NT2/D1 (cell line): ENCODE data around the gene ZC3HAV1L.

Experiments used
- SUZ12 ChIP-seq: IDR thresholded peaks from 2 replicates; pipeline ENCODE4 v1.6.1; 2011; ENCODE audit not compliant: insufficient read length, insufficient read depth; ENCODE audit errors: extremely low read depth
- YY1 ChIP-seq: IDR thresholded peaks from 2 replicates; pipeline ENCODE4 v1.6.1; 2011; ENCODE audit not compliant: insufficient read length, insufficient read depth
- ZNF274 ChIP-seq: IDR thresholded peaks from 2 replicates; pipeline ENCODE4 v1.6.1; 2011; ENCODE audit warnings: mild to moderate bottlenecking, low read depth, low read length

GRCh38 chr7:139047970-139048369, 12.1 kb upstream of the ZC3HAV1L start:
- TF ChIP-seq ZNF274 (no peak), YY1 (no peak), SUZ12 (no peak)
